IMR-90 (cell line): Measurements from ENCODE around the gene POLG2. TPM values are rescaled to one million over a fixed set of nuclear protein-coding genes. Genes with fewer than 3 reads are reported as not detected.
A peak's percentile ranks its signal among the peaks of the same experiment; 100 is the strongest.

Source experiments
- ATAC-seq: fragments of 200-7000 bp; cut with Tn5 transposase; 2 replicates; pipeline ENCODE4 v1.9.1; 2020; ENCODE audit warnings: low read depth, mild to moderate bottlenecking, moderate library complexity
- BruUV-seq: library from RNA; stranded (reverse); fragments of 400-500 nt; replicated peaks from 2 replicates; lab custom pipeline; 2021; lab: Mats Ljungman, UMichigan
- CTCF ChIA-PET: fragments of 300-600 bp; formaldehyde crosslinking; extraction: SDS; loops from one replicate; lab custom pipeline; 2021; ENCODE audit warnings: antibody characterized with exemption; lab: Yijun Ruan, JAX
- POLR2A ChIA-PET: fragments of 300-600 bp; sonication (Branson Sonifier 250); formaldehyde crosslinking; loops from one replicate; lab custom pipeline; 2022; ENCODE audit warnings: antibody characterized with exemption; ENCODE audit not compliant: unreplicated experiment; lab: Charles Lee
- DNase-seq: peaks from one replicate; pipeline ENCODE4 v3.0.0; 2013
- H2AFZ ChIP-seq: replicated peaks from 2 replicates; pipeline ENCODE3; 2013; ENCODE audit warnings: low read length, mild to moderate bottlenecking; ENCODE audit not compliant: poor library complexity
- H2AK5ac ChIP-seq: 2 replicates; pipeline ENCODE4 v1.6.1; 2013; ENCODE audit warnings: low read depth, low read length, inconsistent platforms
- H2AK9ac ChIP-seq: replicated peaks from 2 replicates; pipeline ENCODE3; 2013; ENCODE audit warnings: mild to moderate bottlenecking, low read depth, low read length, moderate library complexity; ENCODE audit not compliant: poor library complexity
- H2BK120ac ChIP-seq: 2 replicates; pipeline ENCODE4 v1.6.1; 2013; ENCODE audit warnings: low read depth, low read length, inconsistent platforms
- H2BK15ac ChIP-seq: 3 replicates; pipeline ENCODE4 v1.6.1; 2013; ENCODE audit warnings: low read depth, low read length, inconsistent platforms
- H2BK20ac ChIP-seq: 2 replicates; pipeline ENCODE4 v1.6.1; 2013; ENCODE audit warnings: low read depth, mild to moderate bottlenecking, inconsistent platforms, low read length, moderate library complexity
- H2BK5ac ChIP-seq: 2 replicates; pipeline ENCODE4 v1.6.1; 2013; ENCODE audit warnings: mild to moderate bottlenecking, low read depth, low read length, inconsistent platforms; ENCODE audit not compliant: poor library complexity, severe bottlenecking
- H3K14ac ChIP-seq: replicated peaks from 2 replicates; pipeline ENCODE4 v1.6.1; 2013; ENCODE audit warnings: low read depth, low read length, inconsistent platforms
- H3K18ac ChIP-seq: 2 replicates; pipeline ENCODE4 v1.6.1; 2013; ENCODE audit warnings: low read depth, low read length, control low read depth
- H3K23ac ChIP-seq: 2 replicates; pipeline ENCODE4 v1.6.1; 2013; ENCODE audit warnings: low read depth, low read length, inconsistent platforms
- H3K27ac ChIP-seq: 2 replicates; pipeline ENCODE4 v1.5.1; 2013; ENCODE audit warnings: mild to moderate bottlenecking, control low read depth, low read length; ENCODE audit not compliant: insufficient read depth
- H3K27me3 ChIP-seq: 2 replicates; pipeline ENCODE4 v1.6.1; 2013; ENCODE audit warnings: low read length; ENCODE audit not compliant: control insufficient read depth, insufficient read depth
- H3K36me3 ChIP-seq: 2 replicates; pipeline ENCODE4 v1.6.1; 2013; ENCODE audit warnings: low read length, mixed read lengths; ENCODE audit not compliant: control insufficient read depth, insufficient read depth
- H3K4ac ChIP-seq: 2 replicates; pipeline ENCODE4 v1.6.1; 2013; ENCODE audit warnings: low read depth, low read length, inconsistent platforms
- H3K4me1 ChIP-seq: 2 replicates; pipeline ENCODE4 v1.6.1; 2013; ENCODE audit warnings: low read length, mixed read lengths; ENCODE audit not compliant: control insufficient read depth, insufficient read depth
- H3K4me2 ChIP-seq: 2 replicates; pipeline ENCODE4 v1.6.1; 2013; ENCODE audit warnings: low read depth, mild to moderate bottlenecking, control low read depth, low read length, moderate library complexity
- H3K4me3 ChIP-seq: 2 replicates; pipeline ENCODE4 v1.5.1; 2013; ENCODE audit warnings: low read depth, mild to moderate bottlenecking, control low read depth, low read length, moderate library complexity; ENCODE audit not compliant: insufficient read depth
- H3K56ac ChIP-seq: 2 replicates; pipeline ENCODE4 v1.6.1; 2013; ENCODE audit warnings: low read length, inconsistent platforms; ENCODE audit not compliant: insufficient read depth; ENCODE audit errors: extremely low read depth
- H3K79me1 ChIP-seq, 2 experiments: 2 replicates each; pipeline ENCODE4 v1.6.1; 2013; ENCODE audit warnings: low read length in 2 of 2, inconsistent platforms in 1 of 2, low read depth in 1 of 2
- H3K9ac ChIP-seq: 2 replicates; pipeline ENCODE4 v1.6.1; 2013; ENCODE audit warnings: low read depth, low read length, control low read depth
- H3K9me1 ChIP-seq: 2 replicates; pipeline ENCODE4 v1.6.1; 2013; ENCODE audit warnings: low read length, inconsistent platforms; ENCODE audit not compliant: insufficient read depth
- H3K9me3 ChIP-seq: 2 replicates; pipeline ENCODE4 v1.6.1; 2013; ENCODE audit warnings: low read length; ENCODE audit not compliant: control insufficient read depth, insufficient read depth
- H4K20me1 ChIP-seq: 2 replicates; pipeline ENCODE4 v1.6.1; 2013; ENCODE audit warnings: low read length, inconsistent platforms; ENCODE audit not compliant: insufficient read depth
- H4K5ac ChIP-seq: 2 replicates; pipeline ENCODE4 v1.6.1; 2013; ENCODE audit warnings: mild to moderate bottlenecking, low read depth, low read length, control low read depth
- H4K8ac ChIP-seq, 2 experiments: 2 replicates each; pipeline ENCODE4 v1.6.1; 2013; ENCODE audit warnings: low read depth in 2 of 2, low read length in 2 of 2, control low read depth in 1 of 2, inconsistent platforms in 1 of 2
- H4K91ac ChIP-seq: 2 replicates; pipeline ENCODE4 v1.6.1; 2013; ENCODE audit warnings: low read depth, low read length, inconsistent platforms; ENCODE audit not compliant: insufficient read depth
- CEBPB ChIP-seq: IDR thresholded peaks from 2 replicates; pipeline ENCODE4 v1.6.1; 2012; ENCODE audit warnings: low read depth, low read length, improper control_type of control experiment
- ELK1 ChIP-seq: fragments of 150-350 bp; IDR thresholded peaks from 2 replicates; pipeline ENCODE4 v1.6.1; 2016; ENCODE audit warnings: low read depth, mild to moderate bottlenecking, low read length, moderate library complexity, borderline replicate concordance
- FOS ChIP-seq: fragments of 150-350 bp; IDR thresholded peaks from 2 replicates; pipeline ENCODE4 v1.6.1; 2016; ENCODE audit warnings: low read depth, low read length
- MAFK ChIP-seq: IDR thresholded peaks from 2 replicates; pipeline ENCODE4 v1.6.1; 2012; ENCODE audit warnings: low read depth, low read length, improper control_type of control experiment
- MAZ ChIP-seq: IDR thresholded peaks from 2 replicates; pipeline ENCODE4 v1.6.1; 2012; ENCODE audit warnings: low read depth, mild to moderate bottlenecking, low read length, improper control_type of control experiment, moderate library complexity, borderline replicate concordance
- MXI1 ChIP-seq: IDR thresholded peaks from 2 replicates; pipeline ENCODE4 v1.6.1; 2012; ENCODE audit warnings: low read depth, mild to moderate bottlenecking, low read length, moderate library complexity, borderline replicate concordance
- NFE2L2 ChIP-seq: fragments of 150-350 bp; IDR thresholded peaks from 2 replicates; pipeline ENCODE4 v1.6.1; 2016; ENCODE audit warnings: low read depth, mild to moderate bottlenecking, low read length
- POLR2A ChIP-seq: IDR thresholded peaks from 2 replicates; pipeline ENCODE4 v1.6.1; 2012; ENCODE audit warnings: mild to moderate bottlenecking, low read depth, low read length
- RAD21 ChIP-seq: IDR thresholded peaks from 2 replicates; pipeline ENCODE4 v1.6.1; 2012; ENCODE audit warnings: low read length, improper control_type of control experiment
- RCOR1 ChIP-seq: IDR thresholded peaks from 2 replicates; pipeline ENCODE4 v1.6.1; 2012; ENCODE audit warnings: mild to moderate bottlenecking, low read length, improper control_type of control experiment; ENCODE audit not compliant: insufficient replicate concordance
- RFX5 ChIP-seq: IDR thresholded peaks from 2 replicates; pipeline ENCODE4 v1.8.0; 2012; ENCODE audit warnings: low read depth, mild to moderate bottlenecking, low read length, moderate library complexity
- SMC3 ChIP-seq: fragments of 150-350 bp; IDR thresholded peaks from 2 replicates; pipeline ENCODE4 v1.6.1; 2016; ENCODE audit warnings: low read depth, mild to moderate bottlenecking, antibody characterized with exemption, low read length, moderate library complexity
- USF2 ChIP-seq: fragments of 150-350 bp; IDR thresholded peaks from 2 replicates; pipeline ENCODE4 v1.6.1; 2017; ENCODE audit warnings: mild to moderate bottlenecking, antibody characterized with exemption, low read length, low read depth
- WGBS, 2 experiments: methylation state at CpG; one replicate each; pipeline versions ENCODE4 v1.1.5 to v1.1.7; 2013; ENCODE audit warnings: missing lambda C conversion rate in 2 of 2; ENCODE audit not compliant: insufficient read length in 1 of 2; ENCODE audit errors: extremely low coverage in 2 of 2; 5-methylcytosine and 5-hydroxymethylcytosine counted together
- dilution Hi-C: fragments of 300-500 bp; cut with HindIII; formaldehyde crosslinking; loops from one replicate; pipeline ENCODE4 v1.14.3; 2018; ENCODE audit warnings: low sequenced_read_pairs; ENCODE audit not compliant: unreplicated experiment
- in situ Hi-C: fragments of 300-500 bp; cut with MboI; formaldehyde crosslinking; loops from 3 replicates; pipeline ENCODE4 v1.14.3; 2019; ENCODE audit warnings: low sequenced_read_pairs, inconsistent platforms, mixed read lengths
- intact Hi-C: fragments of 100-400 bp; cut with micrococcal nuclease; formaldehyde crosslinking; loops from 2 replicates; pipeline ENCODE4 v1.10.0; 2022
- polyA plus RNA-seq, 3 experiments: library from polyadenylated mRNA; depleted of rRNA; stranded (reverse); fragments of >200 nt; gene quantifications; 2 replicates each; pipeline ENCODE4 v1.2.3, GENCODE V29; 2012; ENCODE audit warnings: low replicate concordance in 1 of 3
- total RNA-seq: library from RNA; depleted of rRNA; stranded (reverse); fragments of >200 nt; gene quantifications from 2 replicates; pipeline ENCODE4 v1.2.3, GENCODE V29; 2012
- TF ChIP-seq, protein P1 (sequence below): conservative IDR thresholded peaks from 2 replicates; pipeline ENCODE4 v1.5.1; 2012; ENCODE audit warnings: mild to moderate bottlenecking, low read depth, low read length, improper control_type of control experiment

The POLG2 gene
- total and polyA plus RNA-seq, 2 of the 4 experiments (the other 2 are of a cell fraction): 7.0 to 7.7 TPM

- whole genome bisulfite sequencing, 2 experiments: 75% methylated on average over 3 of the region's 7 CpGs; no CpG with 5 or more reads in 1 of the 2 experiments
- no peak for ATAC-seq
- POLR2A ChIA-PET: no interaction called here
Measured at GRCh38 chr17:64538508-64539130, 41.8 kb upstream of the POLG2 start.

More at GRCh38 chr17:64538508-64539130, 41.8 kb upstream of the POLG2 start:
- DNase-seq: no peak
- H2AFZ ChIP-seq: no peak overlapping the region
- peaks cover 53% of the 10 kb centered on the region for H3K36me3 ChIP-seq
- H4K91ac ChIP-seq: no peak overlapping the region
- H3K4ac ChIP-seq: no peak overlapping the region
- H3K27ac ChIP-seq: no peak overlapping the region
- no peak overlapping the region for H3K14ac ChIP-seq
- no peaks in the 10 kb centered on the region for H3K9me3 ChIP-seq
- no peak overlapping the region for H3K23ac ChIP-seq
- H2BK120ac ChIP-seq: no peak overlapping the region
- dilution Hi-C loops (no loop called here), intact Hi-C loops (no loop called here), in situ Hi-C loops (no loop called here)
- H2AK9ac ChIP-seq: no peak overlapping the region
- TF ChIP-seq MXI1 (no peak), MAFK (no peak), NFE2L2 (no peak), ELK1 (no peak), USF2 (no peak), RAD21 (no peak), CEBPB (no peak), SMC3 (no peak), POLR2A (no peak), FOS (no peak), RCOR1 (no peak), MAZ (no peak), RFX5 (no peak)
- TF ChIP-seq, protein P1, sequence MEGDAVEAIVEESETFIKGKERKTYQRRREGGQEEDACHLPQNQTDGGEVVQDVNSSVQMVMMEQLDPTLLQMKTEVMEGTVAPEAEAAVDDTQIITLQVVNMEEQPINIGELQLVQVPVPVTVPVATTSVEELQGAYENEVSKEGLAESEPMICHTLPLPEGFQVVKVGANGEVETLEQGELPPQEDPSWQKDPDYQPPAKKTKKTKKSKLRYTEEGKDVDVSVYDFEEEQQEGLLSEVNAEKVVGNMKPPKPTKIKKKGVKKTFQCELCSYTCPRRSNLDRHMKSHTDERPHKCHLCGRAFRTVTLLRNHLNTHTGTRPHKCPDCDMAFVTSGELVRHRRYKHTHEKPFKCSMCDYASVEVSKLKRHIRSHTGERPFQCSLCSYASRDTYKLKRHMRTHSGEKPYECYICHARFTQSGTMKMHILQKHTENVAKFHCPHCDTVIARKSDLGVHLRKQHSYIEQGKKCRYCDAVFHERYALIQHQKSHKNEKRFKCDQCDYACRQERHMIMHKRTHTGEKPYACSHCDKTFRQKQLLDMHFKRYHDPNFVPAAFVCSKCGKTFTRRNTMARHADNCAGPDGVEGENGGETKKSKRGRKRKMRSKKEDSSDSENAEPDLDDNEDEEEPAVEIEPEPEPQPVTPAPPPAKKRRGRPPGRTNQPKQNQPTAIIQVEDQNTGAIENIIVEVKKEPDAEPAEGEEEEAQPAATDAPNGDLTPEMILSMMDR: no peak
- H2BK5ac ChIP-seq: no peak overlapping the region
- no peak overlapping the region for H3K9ac ChIP-seq
- peaks cover 18% of the 10 kb centered on the region for H3K9me1 ChIP-seq
- H3K56ac ChIP-seq: no peak overlapping the region
- H3K4me3 ChIP-seq: no peak overlapping the region
- CTCF ChIA-PET: no interaction called here
- H3K27me3 ChIP-seq: no peaks in the 10 kb centered on the region
- no peak overlapping the region for H2AK5ac ChIP-seq
- H4K20me1 ChIP-seq: peaks cover 57% of the 10 kb centered on the region
- H2BK20ac ChIP-seq: no peak overlapping the region
- no peak overlapping the region for H4K5ac ChIP-seq
- H3K4me1 ChIP-seq: peaks cover 2% of the 10 kb centered on the region; the same call in 1 of the 2 replicates
- H3K79me1 ChIP-seq: peaks cover 14 to 71% of the 10 kb centered on the region in 2 experiments
- no peak overlapping the region for H3K18ac ChIP-seq
- no peak overlapping the region for H3K4me2 ChIP-seq
- H2BK15ac ChIP-seq: no peak overlapping the region
- H4K8ac ChIP-seq: peak overlapping the region in 1 of 2 experiments; percentile 61; a peak in 2 of 4 replicates
- BruUV-seq: no TSS peak
